GM12878 (cell line): ENCODE results near the gene IL1RAPL1. TPM values are rescaled to one million over a fixed set of nuclear protein-coding genes. Genes with fewer than 3 reads are reported as not detected.

Experiments
- ATAC-seq: fragments of 200-7000 bp; cut with Tn5 transposase; 3 replicates; pipeline ENCODE4 v1.9.1; 2020; ENCODE audit warnings: mild to moderate bottlenecking, moderate library complexity
- BruUV-seq: library from RNA; stranded (reverse); fragments of 400-500 nt; replicated peaks from 2 replicates; lab custom pipeline; 2021; lab: Mats Ljungman, UMichigan
- CTCF ChIA-PET: fragments of 300-600 bp; sonication (Branson Sonifier 250); formaldehyde crosslinking; extraction: SDS; loops from one replicate; lab custom pipeline; 2021; ENCODE audit warnings: inconsistent platforms; lab: Yijun Ruan, JAX
- POLR2A ChIA-PET: fragments of 350-600 bp; formaldehyde crosslinking; extraction: SDS; loops from one replicate; lab custom pipeline; 2021; ENCODE audit warnings: inconsistent platforms; lab: Charles Lee
- RAD21 ChIA-PET: fragments of 300-600 bp; sonication (Branson Sonifier 250); formaldehyde crosslinking; loops from one replicate; lab custom pipeline; 2023; ENCODE audit warnings: antibody characterized with exemption; ENCODE audit not compliant: unreplicated experiment; lab: Charles Lee
- SMC1A ChIA-PET: fragments of 300-600 bp; sonication (Branson Sonifier 250); formaldehyde crosslinking; loops from one replicate; lab custom pipeline; 2023; ENCODE audit not compliant: unreplicated experiment, uncharacterized antibody; lab: Charles Lee
- DNase-seq: peaks from one replicate; pipeline ENCODE4 v3.0.0-alpha.2; 2011; ENCODE audit warnings: low read depth, low spot score
- FAIRE-seq: peaks from 3 replicates; lab custom pipeline; 2011; peaks lifted over from hg19 to GRCh38; lab: Jason Lieb, UNC
- H2AFZ ChIP-seq: 2 replicates; pipeline ENCODE4 v1.6.0; 2011; ENCODE audit warnings: low read depth, low read length, control low read depth; ENCODE audit not compliant: control insufficient read depth
- H3K27ac ChIP-seq: 2 replicates; pipeline ENCODE4 v1.5.1; 2011; ENCODE audit warnings: control low read depth; ENCODE audit not compliant: control insufficient read depth, insufficient read depth
- H3K27me3 ChIP-seq, 2 experiments: replicated peaks in 1 of 2; 2 replicates each; pipeline versions ENCODE4 v1.6.0 to v1.6.1; 2011; ENCODE audit warnings: low read length in 1 of 2; ENCODE audit not compliant: control insufficient read depth in 2 of 2, insufficient read depth in 2 of 2
- H3K36me3 ChIP-seq, 2 experiments: 2 replicates each; pipeline ENCODE4 v1.5.1; 2011; ENCODE audit warnings: low read length in 1 of 2; ENCODE audit not compliant: control insufficient read depth in 2 of 2, insufficient read depth in 2 of 2
- H3K4me1 ChIP-seq: 2 replicates; pipeline ENCODE4 v1.6.1; 2011; ENCODE audit warnings: mild to moderate bottlenecking, low read length, moderate library complexity, mixed read lengths; ENCODE audit not compliant: control insufficient read depth, insufficient read depth
- H3K4me2 ChIP-seq: 2 replicates; pipeline ENCODE4 v1.6.0; 2011; ENCODE audit warnings: control low read depth; ENCODE audit not compliant: control insufficient read depth, insufficient read depth
- H3K4me3 ChIP-seq: fragments of 200-600 bp; sonication (generic); 2 replicates; pipeline ENCODE4 v1.5.1; 2016
- H3K79me2 ChIP-seq: 2 replicates; pipeline ENCODE4 v1.6.0; 2011; ENCODE audit warnings: low read length; ENCODE audit not compliant: control insufficient read depth, insufficient read depth
- H3K9ac ChIP-seq: 2 replicates; pipeline ENCODE4 v1.8.0; 2011; ENCODE audit warnings: low read length, control low read depth, mixed read lengths; ENCODE audit not compliant: control insufficient read depth, insufficient read depth
- H3K9me3 ChIP-seq: replicated peaks from 3 replicates; pipeline ENCODE4 v1.5.1; 2011; ENCODE audit warnings: mild to moderate bottlenecking, low read length; ENCODE audit not compliant: control insufficient read depth, insufficient read depth
- H4K20me1 ChIP-seq: 2 replicates; pipeline ENCODE4 v1.6.0; 2011; ENCODE audit not compliant: control insufficient read depth, insufficient read depth
- ATF7 ChIP-seq: fragments of 450-650 bp; IDR thresholded peaks from 2 replicates; pipeline ENCODE4 v1.6.1; 2016; ENCODE audit warnings: low read depth, mild to moderate bottlenecking
- BRCA1 ChIP-seq: IDR thresholded peaks from 2 replicates; pipeline ENCODE4 v1.6.1; 2011; ENCODE audit warnings: low read depth, low read length, improper control_type of control experiment
- HDAC6 ChIP-seq: fragments of 200-600 bp; sonication (generic); IDR thresholded peaks from one replicate; pipeline ENCODE4 v1.8.0; 2017; ENCODE audit warnings: antibody characterized with exemption; ENCODE audit not compliant: unreplicated experiment
- MEF2A ChIP-seq: IDR thresholded peaks from 2 replicates; pipeline ENCODE4 v1.6.1; 2011; ENCODE audit warnings: low read depth, mild to moderate bottlenecking, low read length, moderate library complexity; ENCODE audit not compliant: insufficient read depth
- NBN ChIP-seq: fragments of 450-650 bp; IDR thresholded peaks from 2 replicates; pipeline ENCODE4 v1.6.1; 2016
- SIX5 ChIP-seq: IDR thresholded peaks from 2 replicates; pipeline ENCODE4 v1.6.1; 2011; ENCODE audit warnings: mild to moderate bottlenecking, low read depth, low read length, moderate library complexity; ENCODE audit not compliant: severe bottlenecking
- SPI1 ChIP-seq: IDR thresholded peaks from 2 replicates; pipeline ENCODE4 v1.6.1; 2011; ENCODE audit warnings: low read depth, mild to moderate bottlenecking, low read length, moderate library complexity, borderline replicate concordance; ENCODE audit not compliant: insufficient read depth
- SUPT20H ChIP-seq: IDR thresholded peaks from 2 replicates; pipeline ENCODE4 v1.6.1; 2011; ENCODE audit warnings: low read depth, mild to moderate bottlenecking, low read length, moderate library complexity, borderline replicate concordance; ENCODE audit not compliant: control insufficient read depth
- ZNF217 ChIP-seq: fragments of 450-650 bp; IDR thresholded peaks from 2 replicates; pipeline ENCODE4 v1.6.1; 2017; ENCODE audit warnings: antibody characterized with exemption, mild to moderate bottlenecking
- in situ Hi-C: fragments of 300-500 bp; cut with MboI; formaldehyde crosslinking; loops from 9 replicates; pipeline ENCODE4 v1.14.3; 2018; ENCODE audit warnings: mixed read lengths
- intact Hi-C: fragments of 100-400 bp; cut with micrococcal nuclease; formaldehyde crosslinking; loops from one replicate; pipeline ENCODE4 v1.14.2; 2022; ENCODE audit not compliant: unreplicated experiment
- polyA plus RNA-seq, 11 experiments: library from polyadenylated mRNA; depleted of rRNA in 4 of 11; unstranded in 6 of 11; stranded (reverse) in 5 of 11; fragments of >200 nt; fragmentation: Nextera tagmentation in 4 of 11; fragmentation: Illumina TruSeq in 1 of 11; extraction: Ambion mirVana in 4 of 11; extraction: Trizol in 1 of 11; gene quantifications; 1 replicate in 1 of 11; 2 replicates in 10 of 11; pipeline versions ENCODE4 v1.2.1 to v1.2.3, GENCODE V29; 2011 to 2016; ENCODE audit warnings: inconsistent platforms in 2 of 11, missing spikeins in 2 of 11, low read depth in 1 of 11
- total RNA-seq, 4 experiments: library from RNA; depleted of rRNA in 3 of 4; stranded (reverse); fragments of >200 nt in 3 of 4; fragmentation: Illumina TruSeq in 1 of 4; extraction: Trizol in 1 of 4; gene quantifications; 2 replicates each; pipeline versions ENCODE4 v1.2.1 to v1.2.3, GENCODE V29; 2013 to 2021

The IL1RAPL1 gene
- total and polyA plus RNA-seq, 10 of the 15 experiments (the other 5 are each of a cell fraction or from before 2014, with no cell fraction given) = not detected

DNA sequence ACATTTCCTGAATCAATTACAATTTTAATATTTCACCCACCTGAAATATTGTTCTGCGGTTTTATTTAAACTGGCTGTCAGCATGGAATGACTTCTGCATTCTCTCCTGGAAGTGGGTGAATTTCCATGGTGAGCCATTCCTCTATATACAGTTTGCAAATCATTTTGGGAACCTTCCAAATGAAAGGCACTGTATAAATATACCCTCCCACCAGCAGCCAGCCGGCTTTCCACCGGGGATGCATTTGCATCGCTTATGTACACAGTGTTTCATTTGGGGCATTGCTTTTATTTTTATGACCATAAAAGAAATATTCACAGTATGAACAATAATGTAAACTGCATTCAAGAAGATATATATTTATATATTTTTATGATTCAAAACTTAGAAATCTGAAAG lies 4.7 kb upstream of the IL1RAPL1 start (continued):
- TF ChIP-seq ATF7 (no peak), MEF2A (no peak)

DNA sequence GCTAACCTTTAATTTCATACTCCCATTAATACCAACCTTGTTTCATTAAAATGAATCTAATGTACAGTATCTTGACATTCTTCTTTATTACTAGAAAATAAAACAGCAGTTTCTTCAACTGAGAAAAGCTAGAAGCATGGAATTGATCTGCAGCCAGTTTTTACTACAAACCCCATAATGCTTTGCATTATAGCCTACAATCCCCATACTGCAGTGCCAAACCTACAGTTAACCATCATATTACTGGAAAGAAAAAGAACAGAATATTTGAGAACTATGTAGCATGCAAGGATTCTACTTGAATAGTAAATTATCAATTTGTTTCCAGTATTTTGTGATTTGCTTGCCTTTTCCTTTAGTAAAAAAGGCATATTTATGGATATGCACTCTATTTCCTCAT lies 3.2 kb upstream of the IL1RAPL1 start:
- peaks cover 0 to 2% of the 10 kb centered on the region in 2 experiments; a peak in 2 of 4 replicates for H3K27me3 ChIP-seq
- ChIA-PET RAD21 (no interaction called here), CTCF (no interaction called here), POLR2A (no interaction called here), SMC1A (no interaction called here)
- no TSS peak for BruUV-seq
- in situ Hi-C loops = no loop called here
- H4K20me1 ChIP-seq = no peaks in the 10 kb centered on the region
- no peaks in the 10 kb centered on the region for H3K9me3 ChIP-seq
- H2AFZ ChIP-seq = no peak overlapping the region
- no peaks in the 10 kb centered on the region for H3K79me2 ChIP-seq
- no peak overlapping the region for H3K4me3 ChIP-seq
- FAIRE-seq (no peak), ATAC-seq (no peak), DNase-seq (no peak)
- H3K4me2 ChIP-seq = no peak overlapping the region
- H3K36me3 ChIP-seq = no peaks in the 10 kb centered on the region
- no peaks in the 10 kb centered on the region for H3K4me1 ChIP-seq
- H3K27ac ChIP-seq = no peak overlapping the region
- TF ChIP-seq HDAC6 (no peak), ZNF217 (no peak), SUPT20H (no peak), SIX5 (peak; percentile 22), SPI1 (no peak), NBN (no peak), BRCA1 (no peak)
- intact Hi-C loops = no loop called here
- no peak overlapping the region for H3K9ac ChIP-seq
